Neural progenitor cell (in vitro differentiated cells): ENCODE data around the gene DUSP3. TPM values are rescaled to one million over a fixed set of nuclear protein-coding genes. Genes with fewer than 3 reads are reported as not detected.

ENCODE experiments used
- DNase-seq: peaks from one replicate; pipeline ENCODE4 v3.0.0-alpha.2; 2016; ENCODE audit warnings: low spot score
- H2AFZ ChIP-seq: fragments of 200-600 bp; sonication (generic); replicated peaks from 2 replicates; pipeline ENCODE4 v1.6.1; 2016; ENCODE audit warnings: antibody characterized with exemption
- H3F3A ChIP-seq: fragments of 200-600 bp; sonication (generic); 2 replicates; pipeline ENCODE4 v1.6.1; 2016; ENCODE audit warnings: antibody characterized with exemption, low read depth
- H3K27ac ChIP-seq: fragments of 200-600 bp; sonication (generic); 2 replicates; pipeline ENCODE4 v1.5.1; 2016; ENCODE audit warnings: mild to moderate bottlenecking
- H3K27me3 ChIP-seq: fragments of 200-600 bp; sonication (generic); 2 replicates; pipeline ENCODE4 v1.6.1; 2016; ENCODE audit warnings: mild to moderate bottlenecking, moderate library complexity
- H3K36me3 ChIP-seq: fragments of 200-600 bp; sonication (generic); 2 replicates; pipeline ENCODE4 v1.5.1; 2016
- H3K4me1 ChIP-seq: fragments of 200-600 bp; sonication (generic); 2 replicates; pipeline ENCODE4 v1.6.1; 2016; ENCODE audit warnings: mixed run types
- H3K4me2 ChIP-seq: fragments of 200-600 bp; sonication (generic); 2 replicates; pipeline ENCODE4 v1.6.1; 2016
- H3K4me3 ChIP-seq: fragments of 200-600 bp; sonication (generic); 2 replicates; pipeline ENCODE4 v1.5.1; 2016
- H3K79me2 ChIP-seq: fragments of 200-600 bp; sonication (generic); 2 replicates; pipeline ENCODE4 v1.6.1; 2016; ENCODE audit warnings: low read depth
- H3K9ac ChIP-seq: fragments of 200-600 bp; sonication (generic); 2 replicates; pipeline ENCODE4 v1.6.1; 2016
- H3K9me3 ChIP-seq: fragments of 200-600 bp; sonication (generic); 2 replicates; pipeline ENCODE4 v1.5.1; 2016; ENCODE audit warnings: low read depth
- H4K20me1 ChIP-seq: fragments of 200-600 bp; sonication (generic); 2 replicates; pipeline ENCODE4 v1.6.1; 2016; ENCODE audit warnings: low read depth
- H3K27ac Mint-ChIP-seq: 3 replicates; pipeline ENCODE4 v1.8.0; 2021; ENCODE audit warnings: mixed read lengths
- H3K27me3 Mint-ChIP-seq: 2 replicates; pipeline ENCODE4 v1.8.0; 2022; ENCODE audit warnings: low read depth, mild to moderate bottlenecking, inconsistent platforms, moderate library complexity, mixed read lengths; ENCODE audit not compliant: insufficient read depth
- H3K36me3 Mint-ChIP-seq: 3 replicates; pipeline ENCODE4 v1.8.0; 2021; ENCODE audit warnings: mixed read lengths
- H3K4me1 Mint-ChIP-seq: 3 replicates; pipeline ENCODE4 v1.8.0; 2021; ENCODE audit warnings: mixed read lengths
- H3K4me3 Mint-ChIP-seq: 3 replicates; pipeline ENCODE4 v1.8.0; 2021; ENCODE audit warnings: mild to moderate bottlenecking, moderate library complexity, mixed read lengths
- H3K9me3 Mint-ChIP-seq: 3 replicates; pipeline ENCODE4 v1.8.0; 2020; ENCODE audit warnings: mixed read lengths
- CTCF ChIP-seq: fragments of 200-600 bp; sonication (generic); IDR thresholded peaks from 2 replicates; pipeline ENCODE4 v1.5.1; 2017; ENCODE audit warnings: antibody characterized with exemption, mild to moderate bottlenecking
- EZH2 ChIP-seq: fragments of 200-600 bp; sonication (generic); IDR thresholded peaks from 2 replicates; pipeline ENCODE4 v1.6.1; 2017; ENCODE audit warnings: antibody characterized with exemption, mild to moderate bottlenecking, moderate library complexity
- EZH2phosphoT487 ChIP-seq: fragments of 200-600 bp; sonication (generic); IDR thresholded peaks from 2 replicates; pipeline ENCODE4 v1.6.1; 2017; ENCODE audit warnings: antibody characterized with exemption
- total RNA-seq: library from RNA; depleted of rRNA; stranded (reverse); fragments of >200 nt; gene quantifications from 2 replicates; pipeline ENCODE4 v1.2.3, GENCODE V29; 2015; ENCODE audit warnings: low replicate concordance

DUSP3 gene
- total RNA-seq, 1 donor from 2014 or later = 20.8 TPM

DNA sequence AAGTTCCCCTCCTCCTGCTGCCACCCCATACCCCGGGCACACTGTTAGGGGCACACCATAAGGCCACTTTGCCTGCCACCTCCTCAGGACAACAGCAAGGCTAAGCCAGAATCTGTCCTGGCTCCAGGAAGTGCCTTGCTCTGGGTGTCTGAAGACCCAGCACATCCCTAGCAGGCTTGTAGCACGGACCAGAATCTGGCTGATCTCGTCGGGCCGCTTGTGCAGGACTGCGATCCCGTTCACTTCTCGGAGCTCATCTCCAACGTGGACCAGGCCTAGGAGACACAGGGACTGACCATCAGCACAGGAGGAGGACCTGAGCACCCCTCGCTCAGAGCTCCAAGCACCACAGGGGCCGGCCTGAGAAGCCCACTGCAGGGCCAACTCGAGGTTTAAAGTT, 46.8 kb upstream of the DUSP3 start:
- Histone ChIP-seq H3K27ac (no peak overlapping the region), H3K27me3 (no peaks in the 10 kb centered on the region), H4K20me1 (no peaks in the 10 kb centered on the region), H3K79me2 (no peaks in the 10 kb centered on the region), H3K4me3 (no peak overlapping the region), H3K36me3 (no peaks in the 10 kb centered on the region), H3K4me2 (no peak overlapping the region), H3K9me3 (no peaks in the 10 kb centered on the region), H3K4me1 (no peaks in the 10 kb centered on the region), H3F3A (no peaks in the 10 kb centered on the region), H2AFZ (no peak overlapping the region), H3K9ac (no peak overlapping the region)
- no peak for DNase-seq
- Mint-ChIP-seq H3K27me3 (peaks cover 6% of the 10 kb centered on the region), H3K9me3 (no peaks in the 10 kb centered on the region), H3K27ac (no peak overlapping the region), H3K4me3 (no peak overlapping the region), H3K36me3 (peaks cover 2% of the 10 kb centered on the region), H3K4me1 (peaks cover 3% of the 10 kb centered on the region)
- TF ChIP-seq CTCF = no peak
- TF ChIP-seq EZH2phosphoT487 = no peak
- no peak for TF ChIP-seq EZH2

DNA sequence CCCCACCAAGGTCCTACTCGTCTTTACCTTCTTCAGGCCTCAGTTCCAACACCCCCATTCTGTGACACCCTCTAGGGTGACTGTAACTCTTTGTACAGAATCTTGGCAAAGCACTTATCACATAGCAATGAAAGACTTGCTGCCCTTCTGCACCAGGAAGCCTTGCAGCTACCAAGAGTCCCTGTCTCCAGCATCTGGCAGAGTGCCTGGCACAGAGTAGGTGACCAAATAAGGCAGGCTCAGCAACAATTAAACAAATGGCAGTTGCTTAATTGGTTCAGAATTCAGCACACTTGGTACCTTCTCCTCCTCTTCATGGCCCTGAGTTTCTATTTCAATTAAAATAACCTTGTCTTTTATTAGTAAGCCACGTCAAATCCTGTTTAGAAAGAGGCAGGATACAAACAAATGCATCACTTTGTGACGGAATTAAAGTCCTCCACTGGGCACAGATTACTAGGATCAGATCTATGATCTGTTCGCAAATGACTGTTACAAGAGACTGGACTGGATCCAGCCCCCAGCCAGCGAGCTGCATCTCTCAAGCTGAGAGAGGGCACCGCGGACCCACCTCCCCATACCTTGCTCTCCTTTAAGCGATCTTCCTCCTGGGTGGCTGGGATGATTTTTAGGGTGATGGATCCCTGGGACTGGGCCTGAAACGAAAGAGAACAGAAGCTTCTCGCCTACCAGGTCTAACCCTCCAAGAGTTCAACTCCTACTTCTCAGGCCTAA, 44.7 kb upstream of the DUSP3 start:
- no peak overlapping the region for H3K27ac ChIP-seq
- H3K4me2 ChIP-seq = no peak overlapping the region
- Mint-ChIP-seq H3K36me3 (no peaks in the 10 kb centered on the region), H3K27me3 (peaks cover 4% of the 10 kb centered on the region), H3K4me1 (no peaks in the 10 kb centered on the region), H3K27ac (no peak overlapping the region), H3K4me3 (no peak overlapping the region), H3K9me3 (no peaks in the 10 kb centered on the region)
- no peak overlapping the region for H3K9ac ChIP-seq
- no peaks in the 10 kb centered on the region for H3K27me3 ChIP-seq
- no peak overlapping the region for H3K4me3 ChIP-seq
- TF ChIP-seq EZH2phosphoT487 = no peak
- TF ChIP-seq CTCF = no peak
- TF ChIP-seq EZH2 = no peak
- no peaks in the 10 kb centered on the region for H4K20me1 ChIP-seq
- DNase-seq = no peak
- H3F3A ChIP-seq = no peaks in the 10 kb centered on the region
- H2AFZ ChIP-seq = no peak overlapping the region
- no peaks in the 10 kb centered on the region for H3K9me3 ChIP-seq
- H3K36me3 ChIP-seq = no peaks in the 10 kb centered on the region
- H3K79me2 ChIP-seq = no peaks in the 10 kb centered on the region
- no peaks in the 10 kb centered on the region for H3K4me1 ChIP-seq

- H3K4me1 Mint-ChIP-seq = no peaks in the 10 kb centered on the region
- DNase-seq = no peak
- H3K4me1 ChIP-seq = no peaks in the 10 kb centered on the region
- no peaks in the 10 kb centered on the region for H3K36me3 ChIP-seq
- no peaks in the 10 kb centered on the region for H3K36me3 Mint-ChIP-seq
- H3K27ac Mint-ChIP-seq = no peak overlapping the region
- no peak overlapping the region for H3K9ac ChIP-seq
- no peaks in the 10 kb centered on the region for H3K9me3 ChIP-seq
- no peak overlapping the region for H3K4me3 ChIP-seq
- no peak overlapping the region for H3K4me2 ChIP-seq
- H3F3A ChIP-seq = no peaks in the 10 kb centered on the region
- H3K27ac ChIP-seq = no peak overlapping the region
- no peaks in the 10 kb centered on the region for H4K20me1 ChIP-seq
- no peak overlapping the region for H3K4me3 Mint-ChIP-seq
- TF ChIP-seq CTCF = no peak
- TF ChIP-seq EZH2 = no peak
- no peak for TF ChIP-seq EZH2phosphoT487
- H3K9me3 Mint-ChIP-seq = no peaks in the 10 kb centered on the region
- H2AFZ ChIP-seq = no peak overlapping the region
- H3K27me3 Mint-ChIP-seq = peaks cover 4% of the 10 kb centered on the region
- no peaks in the 10 kb centered on the region for H3K27me3 ChIP-seq
- no peaks in the 10 kb centered on the region for H3K79me2 ChIP-seq
Measured at GRCh38 chr17:43822570-43823190, 43.9 kb upstream of the DUSP3 start.
